NCI-H524 (cell line): ENCODE measurements around the gene KCNIP4.
"Not testable (repeated sequence)": the region's sequence is repeated elsewhere in the genome, so short reads cannot be mapped to it uniquely, and the experiment has no call there.

Experiments used
- DNase-seq, 2 experiments: peaks; one replicate each; lab custom pipeline; 2025; lab: John Stamatoyannopoulos, UW

KCNIP4 gene

DNA sequence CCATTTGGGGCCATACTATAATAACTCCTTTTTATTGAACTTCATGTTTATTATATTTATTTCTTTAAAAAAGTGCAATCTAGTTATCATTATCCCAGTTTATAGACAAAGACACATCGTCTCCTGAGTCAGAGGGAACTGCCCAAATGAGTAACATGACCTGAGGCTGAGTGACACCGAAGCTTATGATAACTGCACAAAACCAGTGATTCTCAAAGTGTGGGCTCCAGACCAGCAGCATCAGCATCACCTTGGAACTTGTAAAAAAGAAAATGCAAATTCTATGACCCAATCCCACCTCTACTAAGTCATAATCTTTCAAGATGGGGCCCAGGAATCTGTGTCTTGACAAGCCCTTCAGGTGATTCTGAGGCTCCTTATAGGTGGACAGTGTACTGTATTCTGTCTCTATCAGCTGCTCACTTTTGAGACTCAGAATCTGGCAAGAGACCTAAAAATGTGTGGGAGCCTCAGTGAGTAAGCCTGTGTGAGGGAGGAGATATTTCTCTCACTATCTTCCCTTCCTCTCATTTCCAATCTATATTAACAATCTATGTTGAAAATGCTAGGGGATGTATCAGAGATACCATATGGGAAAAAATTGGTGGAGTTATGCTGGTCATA is 1101.3 kb downstream of the KCNIP4 start:
- no peak for DNase-seq

GRCh38 chr4:20844311-20844710 is 1104.3 kb downstream of the KCNIP4 start:
- no peak for DNase-seq

DNA sequence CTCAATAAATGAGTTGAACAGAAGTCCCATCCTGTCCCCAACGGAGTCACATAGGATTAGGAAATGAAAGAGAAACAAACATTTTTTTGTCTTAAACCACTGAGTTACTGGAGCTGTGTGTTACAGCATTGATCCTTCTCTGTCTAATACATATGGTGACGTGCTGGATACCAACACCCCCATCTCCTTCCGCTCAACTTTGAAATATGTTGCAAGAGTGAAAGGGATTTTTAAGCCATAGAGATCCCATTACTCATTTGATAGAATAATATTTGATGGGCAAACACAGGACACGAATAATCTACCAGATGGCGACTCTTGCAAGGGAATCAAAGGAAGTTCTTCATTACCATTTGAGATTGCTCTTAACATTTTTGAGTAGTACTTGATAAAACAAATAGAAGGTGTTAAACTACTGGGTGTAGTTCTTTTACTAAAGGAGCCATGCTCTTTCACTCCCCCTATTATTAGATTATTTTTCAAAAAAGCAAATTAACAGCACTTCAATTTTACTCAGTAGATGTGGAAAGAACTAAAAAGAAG is 1107.9 kb downstream of the KCNIP4 start:
- DNase-seq = peak in 1 of 2 experiments; percentile 45

DNA sequence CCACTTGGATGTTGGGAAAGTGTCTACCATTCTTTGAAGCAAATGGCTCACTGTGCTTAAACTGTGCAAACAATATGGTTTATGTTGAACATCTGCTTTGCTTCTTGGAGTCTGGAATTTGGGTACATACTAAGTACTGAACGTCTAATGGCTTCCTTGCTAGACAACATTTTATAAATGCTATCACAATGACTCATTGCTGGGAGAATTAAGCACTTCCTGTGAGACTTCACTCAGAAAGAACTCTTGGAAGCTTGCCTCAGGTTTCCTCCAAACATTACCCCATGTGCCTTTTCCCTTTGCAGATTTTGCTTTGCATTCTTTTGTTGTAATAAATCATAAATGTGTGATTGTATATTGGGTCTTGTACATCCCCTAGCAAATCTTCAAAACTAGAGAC is 1108.6 kb downstream of the KCNIP4 start:
- no peak for DNase-seq

DNA sequence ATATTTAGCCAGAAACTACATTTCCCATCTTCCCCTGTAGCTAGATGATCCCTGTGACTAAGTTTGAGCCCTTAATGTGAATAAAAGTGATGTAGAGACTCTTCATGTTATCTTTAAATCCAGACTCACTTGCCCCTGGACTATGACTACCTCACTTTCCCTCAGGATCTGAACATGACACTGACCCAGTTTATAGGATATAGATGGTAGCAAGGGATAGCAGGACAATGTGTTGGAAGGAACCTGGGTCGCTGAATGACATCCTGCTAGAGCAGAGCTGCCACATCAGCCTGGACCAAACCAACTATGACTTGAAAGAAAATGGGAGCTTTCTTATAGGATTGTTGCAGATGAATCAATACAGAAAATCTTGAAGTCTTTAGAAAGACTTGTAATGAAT is 1110.1 kb downstream of the KCNIP4 start:
- DNase-seq = no peak

- no peak for DNase-seq
Measured at GRCh38 chr4:20832826-20833225, 1115.7 kb downstream of the KCNIP4 start.

- no peak for DNase-seq
Measured at GRCh38 chr4:20831746-20832145, 1116.8 kb downstream of the KCNIP4 start.

DNA sequence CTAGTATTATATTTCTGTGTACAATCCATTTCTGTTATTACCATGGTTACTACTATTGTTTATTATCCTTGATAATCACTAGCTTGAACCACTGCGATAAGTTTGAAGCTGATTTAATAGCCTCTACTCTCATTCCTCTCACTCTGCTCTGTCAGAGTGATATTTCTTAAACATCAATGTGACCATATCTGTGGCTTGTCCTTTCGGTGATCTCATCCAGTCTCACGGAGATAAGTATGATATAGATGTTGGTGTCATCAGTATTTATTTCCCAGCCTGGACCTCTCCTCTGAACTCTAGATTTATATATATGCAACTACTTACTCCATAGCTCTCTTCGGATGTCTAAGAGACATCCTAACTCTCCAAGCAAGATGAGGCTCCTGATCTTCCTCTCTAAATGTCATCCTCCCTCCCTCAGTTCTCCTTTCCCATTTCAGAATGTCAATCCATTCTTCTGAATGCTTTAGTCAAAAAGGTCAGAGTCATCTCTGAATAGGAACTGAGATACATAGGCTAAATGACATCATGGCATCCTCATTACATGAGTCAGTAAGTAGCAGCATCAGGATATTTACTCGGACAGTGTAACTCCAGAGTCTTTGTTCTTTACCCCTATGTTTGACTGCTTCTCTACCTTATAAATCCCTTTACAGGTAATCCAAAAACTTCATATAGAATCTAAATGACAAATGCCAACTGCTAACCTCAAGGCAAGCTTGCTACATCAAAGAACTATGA is 1118.8 kb downstream of the KCNIP4 start:
- no peak for DNase-seq

DNA sequence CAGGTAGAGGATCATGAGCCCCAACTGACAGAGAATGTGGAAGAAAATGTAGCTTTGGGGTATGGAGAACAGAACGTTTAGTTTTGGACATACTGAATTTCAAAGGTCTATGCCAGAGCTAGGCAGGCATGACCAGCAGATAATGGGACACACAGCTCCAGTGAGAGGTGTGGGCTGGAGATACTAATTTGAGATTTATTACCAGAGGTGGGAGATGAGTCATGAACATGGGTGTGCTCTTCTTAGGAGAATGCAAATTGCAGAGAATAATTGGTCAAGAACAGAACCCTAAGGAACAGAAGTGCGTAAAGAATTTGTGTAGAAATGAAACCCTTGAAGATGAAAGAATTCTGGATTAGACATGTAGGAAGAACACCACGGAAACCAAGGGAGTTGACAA is 1123.1 kb downstream of the KCNIP4 start:
- no peak for DNase-seq

GRCh38 chr4:20816287-20816686 is 1132.3 kb downstream of the KCNIP4 start:
- DNase-seq = no peak

- no peak for DNase-seq
Measured at GRCh38 chr4:20813700-20814099, 1134.9 kb downstream of the KCNIP4 start.

DNA sequence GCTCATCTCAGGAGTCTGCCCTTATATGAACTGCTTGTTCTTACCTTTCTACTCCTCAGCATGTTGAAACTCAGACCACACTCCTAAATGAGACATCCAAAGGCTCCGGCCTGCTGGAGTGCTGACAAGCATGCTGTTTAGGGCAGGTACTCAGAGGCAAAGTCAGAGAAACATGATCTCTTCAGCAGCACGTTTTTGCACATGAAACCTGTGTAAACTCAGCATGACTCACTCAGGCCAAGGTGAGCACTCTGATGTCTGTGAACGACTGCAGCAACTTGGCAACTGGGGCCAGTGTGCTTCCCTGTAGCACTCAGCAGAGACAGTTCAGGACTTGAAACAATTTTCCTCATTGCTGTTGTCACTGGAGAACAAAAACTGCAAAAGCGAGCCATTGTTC is 1138.8 kb downstream of the KCNIP4 start:
- DNase-seq = peak in 1 of 2 experiments; percentile 7

DNA sequence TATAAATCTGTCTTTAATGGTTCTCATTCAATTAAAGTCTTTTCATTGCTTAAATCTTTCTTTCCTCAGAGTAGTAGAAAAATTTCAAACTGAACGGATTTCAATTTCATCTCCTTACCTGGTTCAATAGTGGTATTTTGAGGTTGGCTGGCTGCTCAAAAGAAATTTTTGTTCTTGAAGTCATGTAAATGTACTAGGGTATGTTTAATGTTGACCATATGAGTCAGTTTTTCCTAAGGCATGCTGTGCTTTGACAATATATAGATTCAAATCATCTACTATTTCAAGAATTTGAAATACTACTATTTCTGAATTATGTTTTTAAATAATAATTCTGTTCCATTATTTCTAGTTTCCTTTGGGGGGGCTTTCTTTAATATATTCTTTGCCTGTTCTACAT is 1142.9 kb downstream of the KCNIP4 start:
- no peak for DNase-seq

DNA sequence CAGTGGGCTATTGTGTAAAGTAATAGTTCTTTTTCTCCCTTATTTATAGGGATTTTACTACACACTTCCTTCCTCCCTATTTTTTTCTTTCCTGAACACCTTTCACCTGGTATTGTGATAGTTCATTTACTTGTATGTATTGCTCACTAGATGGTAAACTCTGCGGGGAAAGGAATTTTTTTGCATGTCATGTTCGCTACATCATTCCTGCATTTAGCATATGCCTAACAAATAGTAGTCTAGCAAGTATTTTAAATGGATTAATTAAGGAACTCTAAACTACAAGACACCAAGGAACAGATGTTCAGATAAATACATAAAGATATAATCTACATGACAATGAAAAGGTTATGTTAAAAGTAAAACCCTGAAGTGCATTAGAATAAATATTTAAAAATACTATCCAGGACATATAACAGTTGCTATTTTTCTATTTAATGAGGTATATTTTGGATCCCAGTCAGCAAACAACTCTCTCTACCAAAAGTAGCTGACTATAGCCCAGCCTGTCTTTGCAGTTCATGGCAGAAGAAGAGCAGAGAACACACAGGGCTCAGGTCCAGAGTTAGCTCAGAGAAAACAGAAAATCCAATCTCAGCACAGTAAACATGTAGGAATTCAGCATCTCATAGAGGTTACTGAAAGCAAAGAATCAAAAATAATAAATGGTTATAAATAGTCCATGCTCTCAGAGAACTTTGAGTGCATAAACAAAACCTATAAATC is 1160.5 kb downstream of the KCNIP4 start:
- peak in 1 of 2 experiments; percentile 22 for DNase-seq

- DNase-seq = not testable (repeated sequence)
Measured at GRCh38 chr4:20783134-20783533, 1165.4 kb downstream of the KCNIP4 start.

- DNase-seq = no peak
Measured at GRCh38 chr4:20778896-20779295, 1169.7 kb downstream of the KCNIP4 start.

DNA sequence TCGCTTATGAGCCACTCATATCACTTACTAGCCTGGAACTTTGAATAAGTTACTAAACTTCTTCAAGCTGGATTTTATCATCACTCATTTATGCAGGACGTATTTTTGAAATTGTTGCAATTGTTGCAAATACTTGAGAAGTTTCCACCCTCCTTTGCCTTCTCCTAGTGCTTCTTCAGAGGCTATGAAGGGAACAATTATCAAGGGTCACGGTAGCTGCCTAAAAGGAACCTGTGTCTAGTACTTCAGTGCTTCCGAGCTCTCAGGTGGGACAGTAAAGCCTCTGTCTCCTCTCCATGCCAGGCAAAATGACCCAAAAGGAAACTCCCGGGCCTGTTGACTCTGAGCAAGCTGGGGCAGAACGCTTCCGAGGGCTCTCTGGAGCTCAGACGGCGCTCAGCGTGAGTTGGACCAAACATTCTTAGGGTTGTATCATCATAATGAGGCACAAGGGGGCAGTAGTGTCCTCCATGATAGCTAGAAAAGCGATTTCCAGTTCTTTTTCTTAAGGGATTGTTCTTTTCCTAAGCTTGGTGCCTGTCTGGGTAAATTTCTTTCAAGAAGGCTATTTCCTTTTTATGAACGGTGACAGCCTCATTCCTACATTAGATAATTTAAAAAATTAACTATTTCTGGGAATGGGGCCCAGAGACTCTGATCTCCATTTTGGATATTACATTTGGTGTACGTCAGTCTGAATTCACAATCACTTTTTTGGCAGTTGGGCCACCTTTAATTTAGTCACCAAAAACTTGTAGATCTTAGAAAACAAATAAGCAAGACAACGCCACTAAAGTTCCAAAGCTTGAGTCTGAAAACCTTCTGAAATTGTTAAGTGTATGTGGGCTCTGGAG is 1175.2 kb downstream of the KCNIP4 start:
- DNase-seq = peak; percentile 18 to 71

DNA sequence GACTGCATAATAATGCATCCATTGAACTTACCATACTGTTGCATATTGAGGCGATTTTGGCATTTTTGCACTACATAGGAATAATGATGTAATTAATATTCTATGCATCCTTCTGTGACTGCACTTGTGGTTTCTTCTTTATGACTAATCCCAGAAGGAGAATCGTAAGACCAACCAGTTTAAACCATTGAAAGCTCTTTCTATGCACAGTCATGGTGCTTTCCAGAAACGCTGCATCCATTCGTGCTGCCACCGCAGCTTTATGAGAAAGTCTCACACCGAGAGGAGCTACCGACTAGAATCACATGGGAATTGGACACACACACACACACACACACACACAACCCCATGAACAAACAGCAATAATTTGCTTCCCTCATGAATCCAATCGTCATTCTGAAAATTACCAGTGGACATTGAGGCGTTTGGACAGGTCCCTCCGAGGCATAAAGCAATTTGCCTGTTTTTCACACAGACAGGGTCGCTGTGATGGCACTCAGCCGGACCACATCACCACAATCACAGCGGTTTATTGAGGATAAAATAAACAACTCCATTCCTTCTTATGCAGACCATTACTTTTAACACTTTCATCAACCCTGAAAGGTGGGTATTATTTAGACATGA is 1184.1 kb downstream of the KCNIP4 start:
- no peak for DNase-seq

GRCh38 chr4:20761826-20762225 is 1186.7 kb downstream of the KCNIP4 start:
- no peak for DNase-seq

DNA sequence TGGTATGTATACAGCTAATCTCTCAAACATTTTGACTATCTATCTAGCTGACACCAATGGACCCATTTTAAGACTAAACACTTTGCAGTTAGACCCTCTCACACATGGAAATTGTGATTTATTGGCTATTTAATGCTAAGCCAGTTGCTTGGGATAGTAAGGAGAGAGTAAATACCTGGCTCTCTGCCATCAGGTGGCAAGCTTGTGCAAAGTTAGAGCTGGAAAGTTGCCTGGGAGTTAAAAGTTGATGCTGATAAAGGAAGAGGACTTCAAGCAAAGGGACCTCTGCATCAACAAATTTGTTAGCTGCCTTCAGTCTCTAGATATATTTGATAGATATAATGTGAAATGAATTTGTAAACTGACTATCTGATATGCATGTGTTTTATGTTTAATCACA is 1187.2 kb downstream of the KCNIP4 start:
- no peak for DNase-seq

DNA sequence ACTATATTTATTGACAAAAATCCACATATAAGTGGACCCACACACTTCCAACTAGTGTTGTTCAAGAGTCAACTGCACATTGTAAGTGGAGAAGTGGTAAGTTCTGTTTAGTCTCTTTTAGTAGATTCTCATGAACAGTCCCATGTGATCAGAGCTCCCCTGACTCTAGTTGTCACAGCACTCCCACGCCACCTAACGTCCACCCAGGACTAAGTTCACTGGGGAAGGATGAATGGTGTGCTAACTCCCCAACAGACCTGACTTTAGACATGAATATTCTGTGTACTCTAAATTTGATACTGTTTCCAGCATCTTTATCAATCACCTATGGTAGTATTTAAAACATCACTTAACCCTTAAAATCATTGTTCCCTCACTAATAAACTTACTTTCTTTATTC is 1188.5 kb downstream of the KCNIP4 start:
- DNase-seq = no peak
